Liver (tissue), 9 donors: Measurements from ENCODE around the gene PLA2G15. TPM values are rescaled to one million over a fixed set of nuclear protein-coding genes. Genes with fewer than 3 reads are reported as not detected.

Experiments used
- DNase-seq: peaks from one replicate; pipeline ENCODE4 v3.0.0-alpha.2; 2017; ENCODE audit warnings: low spot score
- H3K27ac ChIP-seq, 2 donors: one replicate each; pipeline ENCODE4 v1.7.0; 2013; ENCODE audit warnings: inconsistent platforms in 2 of 2, low read length in 2 of 2, control low read depth in 1 of 2, low read depth in 1 of 2, mild to moderate bottlenecking in 1 of 2
- H3K27me3 ChIP-seq, 4 donors: one replicate each; pipeline versions ENCODE4 v1.6.1 to v1.7.0; 2013; ENCODE audit warnings: low read length in 3 of 4, inconsistent platforms in 1 of 4, mild to moderate bottlenecking in 1 of 4, moderate library complexity in 1 of 4; ENCODE audit not compliant: control insufficient read depth in 4 of 4, insufficient read depth in 4 of 4
- H3K36me3 ChIP-seq, 4 donors: one replicate each; pipeline versions ENCODE4 v1.6.1 to v1.7.0; 2013; ENCODE audit warnings: low read length in 3 of 4, mild to moderate bottlenecking in 3 of 4, low read depth in 1 of 4, moderate library complexity in 1 of 4; ENCODE audit not compliant: control insufficient read depth in 4 of 4, insufficient read depth in 3 of 4
- H3K4me1 ChIP-seq, 4 donors: one replicate each; pipeline versions ENCODE4 v1.6.1 to v1.7.0; 2013; ENCODE audit warnings: low read length in 3 of 4, mild to moderate bottlenecking in 3 of 4, moderate library complexity in 1 of 4; ENCODE audit not compliant: control insufficient read depth in 4 of 4, insufficient read depth in 4 of 4
- H3K4me3 ChIP-seq, 3 donors: one replicate each; pipeline versions ENCODE4 v1.6.1 to v1.7.0; 2013; ENCODE audit warnings: low read length in 3 of 3, control low read depth in 1 of 3, low read depth in 1 of 3, mild to moderate bottlenecking in 1 of 3
- H3K9ac ChIP-seq, 2 donors: one replicate each; pipeline ENCODE4 v1.7.0; 2013; ENCODE audit warnings: low read length in 2 of 2, mild to moderate bottlenecking in 2 of 2, moderate library complexity in 2 of 2, control low read depth in 1 of 2, low read depth in 1 of 2
- H3K9me3 ChIP-seq, 4 donors: one replicate each; pipeline versions ENCODE4 v1.6.1 to v1.7.0; 2013; ENCODE audit warnings: low read length in 3 of 4; ENCODE audit not compliant: control insufficient read depth in 4 of 4
- EGR1 ChIP-seq, 2 donors: IDR thresholded peaks; 2 replicates each; pipeline ENCODE4 v1.6.1; 2016 to 2018; ENCODE audit warnings: antibody characterized with exemption in 2 of 2, low read depth in 2 of 2
- FOXA1 ChIP-seq: IDR thresholded peaks from 2 replicates; pipeline ENCODE4 v1.6.1; 2016; ENCODE audit warnings: antibody characterized with exemption
- FOXA2 ChIP-seq: IDR thresholded peaks from 2 replicates; pipeline ENCODE4 v1.6.1; 2016; ENCODE audit warnings: antibody characterized with exemption
- GABPA ChIP-seq, 2 donors: IDR thresholded peaks in 1 of 2; conservative IDR thresholded peaks in 1 of 2; 2 replicates each; pipeline ENCODE4 v1.6.1; 2016; ENCODE audit warnings: antibody characterized with exemption in 2 of 2, mild to moderate bottlenecking in 1 of 2, moderate library complexity in 1 of 2
- HNF4A ChIP-seq, 2 donors: conservative IDR thresholded peaks; 2 replicates each; pipeline ENCODE4 v1.6.1; 2016; ENCODE audit warnings: antibody characterized with exemption in 2 of 2, mild to moderate bottlenecking in 2 of 2
- HNF4G ChIP-seq: IDR thresholded peaks from 2 replicates; pipeline ENCODE4 v1.6.1; 2016; ENCODE audit warnings: antibody characterized with exemption
- JUND ChIP-seq, 2 donors: IDR thresholded peaks; 2 replicates each; pipeline ENCODE4 v1.6.1; 2016; ENCODE audit warnings: antibody characterized with exemption in 2 of 2
- NR2F2 ChIP-seq: IDR thresholded peaks from 2 replicates; pipeline ENCODE4 v1.6.1; 2016; ENCODE audit warnings: antibody characterized with exemption
- RAD21 ChIP-seq, 2 donors: IDR thresholded peaks; 2 replicates each; pipeline ENCODE4 v1.6.1; 2016; ENCODE audit warnings: antibody characterized with exemption in 2 of 2, mild to moderate bottlenecking in 2 of 2
- RXRA ChIP-seq, 2 donors: IDR thresholded peaks; 2 replicates each; pipeline ENCODE4 v1.6.1; 2017 to 2018; ENCODE audit warnings: antibody characterized with exemption in 2 of 2, mild to moderate bottlenecking in 1 of 2
- SP1 ChIP-seq: IDR thresholded peaks from 2 replicates; pipeline ENCODE4 v1.6.1; 2018; ENCODE audit warnings: antibody characterized with exemption, mild to moderate bottlenecking
- TAF1 ChIP-seq: conservative IDR thresholded peaks from 2 replicates; pipeline ENCODE4 v1.6.1; 2016; ENCODE audit warnings: antibody characterized with exemption, mild to moderate bottlenecking
- YY1 ChIP-seq: IDR thresholded peaks from 2 replicates; pipeline ENCODE4 v1.6.1; 2016; ENCODE audit warnings: antibody characterized with exemption, mild to moderate bottlenecking
- WGBS: extraction: QIAGEN DNeasy Blood & Tissue Kit; methylation state at CpG from one replicate; pipeline ENCODE4 v1.1.7; 2013; 5-methylcytosine and 5-hydroxymethylcytosine counted together
- polyA plus RNA-seq, 2 donors: library from polyadenylated mRNA; stranded (reverse) in 1 of 2; unstranded in 1 of 2; fragments of 200-250 nt in 1 of 2; fragments of >200 nt in 1 of 2; fragmentation: Nextera tagmentation in 1 of 2; extraction: Ambion mirVana in 1 of 2; gene quantifications; one replicate each; pipeline versions ENCODE4 v1.2.1 to v1.2.3, GENCODE V29; 2013 to 2015
- total RNA-seq, 2 donors: library from RNA; depleted of rRNA; stranded (reverse); fragments of >200 nt; gene quantifications; one replicate each; pipeline ENCODE4 v1.2.3, GENCODE V29; 2014
- TF ChIP-seq, protein P1 (sequence below): fragments of 150-350 bp; IDR thresholded peaks from 2 replicates; pipeline ENCODE4 v1.5.1; 2017; ENCODE audit warnings: improper control_type of control experiment, low read depth, low read length; ENCODE audit not compliant: missing input control
- TF ChIP-seq, protein P2 (sequence below): IDR thresholded peaks from 2 replicates; pipeline ENCODE4 v1.6.1; 2016; ENCODE audit warnings: antibody characterized with exemption, mild to moderate bottlenecking
- TF ChIP-seq, protein P3 (sequence below): IDR thresholded peaks from 2 replicates; pipeline ENCODE4 v1.6.1; 2016; ENCODE audit warnings: antibody characterized with exemption
- TF ChIP-seq, protein P4 (sequence below): IDR thresholded peaks from 2 replicates; pipeline ENCODE4 v1.6.1; 2016; ENCODE audit warnings: antibody characterized with exemption
- TF ChIP-seq, protein P5 (sequence below): IDR thresholded peaks from 2 replicates; pipeline ENCODE4 v1.6.1; 2016; ENCODE audit warnings: antibody characterized with exemption
- donor health status: healthy.
- donor health status: healthy.
- donor health status: healthy.
- donor health status: healthy.
- donor health status: healthy.

Gene PLA2G15
- total and polyA plus RNA-seq, 4 donors = 4.5 to 19.8 (median 15.1) TPM

DNA sequence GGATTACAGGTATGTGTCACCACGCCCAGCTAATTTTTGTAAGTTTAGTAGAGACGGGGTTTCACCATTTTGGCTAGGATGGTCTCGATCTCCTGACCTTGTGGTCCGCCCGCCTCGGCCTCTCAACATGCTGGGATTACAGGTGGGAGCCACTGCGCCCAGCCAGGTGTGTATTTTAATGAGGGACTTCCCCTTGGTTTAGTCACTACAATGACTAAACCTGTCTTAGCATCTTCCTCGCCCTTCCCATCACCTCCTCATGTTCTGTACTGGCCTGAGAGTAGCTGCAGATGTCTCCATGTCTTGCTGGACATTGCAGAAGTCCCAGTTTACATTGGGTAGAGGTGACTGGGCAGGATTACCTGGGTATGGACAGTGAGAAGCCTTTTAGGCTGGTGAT is 28.7 kb downstream of the PLA2G15 start (continued):
- TF ChIP-seq, protein P1, sequence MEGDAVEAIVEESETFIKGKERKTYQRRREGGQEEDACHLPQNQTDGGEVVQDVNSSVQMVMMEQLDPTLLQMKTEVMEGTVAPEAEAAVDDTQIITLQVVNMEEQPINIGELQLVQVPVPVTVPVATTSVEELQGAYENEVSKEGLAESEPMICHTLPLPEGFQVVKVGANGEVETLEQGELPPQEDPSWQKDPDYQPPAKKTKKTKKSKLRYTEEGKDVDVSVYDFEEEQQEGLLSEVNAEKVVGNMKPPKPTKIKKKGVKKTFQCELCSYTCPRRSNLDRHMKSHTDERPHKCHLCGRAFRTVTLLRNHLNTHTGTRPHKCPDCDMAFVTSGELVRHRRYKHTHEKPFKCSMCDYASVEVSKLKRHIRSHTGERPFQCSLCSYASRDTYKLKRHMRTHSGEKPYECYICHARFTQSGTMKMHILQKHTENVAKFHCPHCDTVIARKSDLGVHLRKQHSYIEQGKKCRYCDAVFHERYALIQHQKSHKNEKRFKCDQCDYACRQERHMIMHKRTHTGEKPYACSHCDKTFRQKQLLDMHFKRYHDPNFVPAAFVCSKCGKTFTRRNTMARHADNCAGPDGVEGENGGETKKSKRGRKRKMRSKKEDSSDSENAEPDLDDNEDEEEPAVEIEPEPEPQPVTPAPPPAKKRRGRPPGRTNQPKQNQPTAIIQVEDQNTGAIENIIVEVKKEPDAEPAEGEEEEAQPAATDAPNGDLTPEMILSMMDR = no peak
- TF ChIP-seq TAF1 = no peak
- no peak for TF ChIP-seq JUND (IDR thresholded peaks at IDR 0.05)
- no peak for TF ChIP-seq RXRA (IDR thresholded peaks at IDR 0.05)
- no peak for TF ChIP-seq NR2F2

DNA sequence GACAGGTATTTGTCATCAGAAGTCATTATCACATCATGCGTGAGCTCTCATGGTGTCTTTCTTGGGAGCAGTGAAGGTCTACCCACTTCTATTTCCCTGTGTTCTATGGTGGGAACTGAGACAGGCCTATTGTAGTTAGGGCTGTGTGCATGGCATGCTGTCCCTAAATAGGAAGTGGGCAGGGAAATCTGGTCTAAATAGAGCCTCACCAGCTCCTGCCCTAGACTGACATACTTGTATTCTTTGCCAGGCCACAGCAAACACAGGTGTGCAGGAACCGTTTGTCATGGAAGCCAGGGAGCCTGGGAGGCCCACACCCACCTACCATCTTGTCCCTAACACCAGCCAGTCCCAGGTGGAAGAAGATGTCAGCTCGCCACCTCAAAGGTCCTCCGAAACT is 29.3 kb downstream of the PLA2G15 start:
- WGBS = 93% methylated on average over 4 of the region's 4 CpGs
- Histone ChIP-seq H3K27me3 (no peaks in the 10 kb centered on the region), H3K9me3 (no peaks in the 10 kb centered on the region), H3K4me1 (no peaks in the 10 kb centered on the region), H3K27ac (no peak overlapping the region), H3K9ac (no peak overlapping the region), H3K36me3 (no peaks in the 10 kb centered on the region), H3K4me3 (no peak overlapping the region)
- TF ChIP-seq HNF4A (conservative IDR thresholded peaks at IDR 0.05) (no peak), GABPA (IDR thresholded peaks at IDR 0.05 in 1 of 2, conservative IDR thresholded peaks at IDR 0.05 in 1 of 2) (no peak), NR2F2 (no peak), HNF4G (no peak), YY1 (no peak), JUND (IDR thresholded peaks at IDR 0.05) (no peak), EGR1 (IDR thresholded peaks at IDR 0.05; ENCODE audit: low read depth in 2 of 2) (no peak), SP1 (no peak), RAD21 (IDR thresholded peaks at IDR 0.05) (no peak), TAF1 (no peak), RXRA (IDR thresholded peaks at IDR 0.05) (no peak), FOXA2 (no peak), FOXA1 (no peak)
- TF ChIP-seq, protein P2, sequence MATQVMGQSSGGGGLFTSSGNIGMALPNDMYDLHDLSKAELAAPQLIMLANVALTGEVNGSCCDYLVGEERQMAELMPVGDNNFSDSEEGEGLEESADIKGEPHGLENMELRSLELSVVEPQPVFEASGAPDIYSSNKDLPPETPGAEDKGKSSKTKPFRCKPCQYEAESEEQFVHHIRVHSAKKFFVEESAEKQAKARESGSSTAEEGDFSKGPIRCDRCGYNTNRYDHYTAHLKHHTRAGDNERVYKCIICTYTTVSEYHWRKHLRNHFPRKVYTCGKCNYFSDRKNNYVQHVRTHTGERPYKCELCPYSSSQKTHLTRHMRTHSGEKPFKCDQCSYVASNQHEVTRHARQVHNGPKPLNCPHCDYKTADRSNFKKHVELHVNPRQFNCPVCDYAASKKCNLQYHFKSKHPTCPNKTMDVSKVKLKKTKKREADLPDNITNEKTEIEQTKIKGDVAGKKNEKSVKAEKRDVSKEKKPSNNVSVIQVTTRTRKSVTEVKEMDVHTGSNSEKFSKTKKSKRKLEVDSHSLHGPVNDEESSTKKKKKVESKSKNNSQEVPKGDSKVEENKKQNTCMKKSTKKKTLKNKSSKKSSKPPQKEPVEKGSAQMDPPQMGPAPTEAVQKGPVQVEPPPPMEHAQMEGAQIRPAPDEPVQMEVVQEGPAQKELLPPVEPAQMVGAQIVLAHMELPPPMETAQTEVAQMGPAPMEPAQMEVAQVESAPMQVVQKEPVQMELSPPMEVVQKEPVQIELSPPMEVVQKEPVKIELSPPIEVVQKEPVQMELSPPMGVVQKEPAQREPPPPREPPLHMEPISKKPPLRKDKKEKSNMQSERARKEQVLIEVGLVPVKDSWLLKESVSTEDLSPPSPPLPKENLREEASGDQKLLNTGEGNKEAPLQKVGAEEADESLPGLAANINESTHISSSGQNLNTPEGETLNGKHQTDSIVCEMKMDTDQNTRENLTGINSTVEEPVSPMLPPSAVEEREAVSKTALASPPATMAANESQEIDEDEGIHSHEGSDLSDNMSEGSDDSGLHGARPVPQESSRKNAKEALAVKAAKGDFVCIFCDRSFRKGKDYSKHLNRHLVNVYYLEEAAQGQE = no peak
- TF ChIP-seq, protein P3, sequence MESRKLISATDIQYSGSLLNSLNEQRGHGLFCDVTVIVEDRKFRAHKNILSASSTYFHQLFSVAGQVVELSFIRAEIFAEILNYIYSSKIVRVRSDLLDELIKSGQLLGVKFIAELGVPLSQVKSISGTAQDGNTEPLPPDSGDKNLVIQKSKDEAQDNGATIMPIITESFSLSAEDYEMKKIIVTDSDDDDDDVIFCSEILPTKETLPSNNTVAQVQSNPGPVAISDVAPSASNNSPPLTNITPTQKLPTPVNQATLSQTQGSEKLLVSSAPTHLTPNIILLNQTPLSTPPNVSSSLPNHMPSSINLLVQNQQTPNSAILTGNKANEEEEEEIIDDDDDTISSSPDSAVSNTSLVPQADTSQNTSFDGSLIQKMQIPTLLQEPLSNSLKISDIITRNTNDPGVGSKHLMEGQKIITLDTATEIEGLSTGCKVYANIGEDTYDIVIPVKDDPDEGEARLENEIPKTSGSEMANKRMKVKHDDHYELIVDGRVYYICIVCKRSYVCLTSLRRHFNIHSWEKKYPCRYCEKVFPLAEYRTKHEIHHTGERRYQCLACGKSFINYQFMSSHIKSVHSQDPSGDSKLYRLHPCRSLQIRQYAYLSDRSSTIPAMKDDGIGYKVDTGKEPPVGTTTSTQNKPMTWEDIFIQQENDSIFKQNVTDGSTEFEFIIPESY = no peak
- TF ChIP-seq, protein P1 = no peak
- TF ChIP-seq, protein P4, sequence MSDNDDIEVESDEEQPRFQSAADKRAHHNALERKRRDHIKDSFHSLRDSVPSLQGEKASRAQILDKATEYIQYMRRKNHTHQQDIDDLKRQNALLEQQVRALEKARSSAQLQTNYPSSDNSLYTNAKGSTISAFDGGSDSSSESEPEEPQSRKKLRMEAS = no peak
- TF ChIP-seq, protein P5, sequence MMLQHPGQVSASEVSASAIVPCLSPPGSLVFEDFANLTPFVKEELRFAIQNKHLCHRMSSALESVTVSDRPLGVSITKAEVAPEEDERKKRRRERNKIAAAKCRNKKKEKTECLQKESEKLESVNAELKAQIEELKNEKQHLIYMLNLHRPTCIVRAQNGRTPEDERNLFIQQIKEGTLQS = no peak
- DNase-seq = no peak
